Measurements from ENCODE around the gene LRRC57. TPM values are rescaled to one million over a fixed set of nuclear protein-coding genes. Genes with fewer than 3 reads are reported as not detected.

The LRRC57 gene
- total RNA-seq (10 to 100 TPM; 15.4 to 37.1 (median 18.0) TPM), polyA plus RNA-seq (1 to 10 TPM; 4.5 to 4.8 TPM), total RNA-seq (13.7 reads per million, percentile 42 among the genes with 10 or more reads in this experiment)

GRCh38 chr15:42548249-42549031, at the start of gene LRRC57, which contains the start of gene HAUS2:
Gene LRRC57 (minus strand): TSS chr15:42548793. CDS start chr15:42548434, 359 bp downstream.
Gene HAUS2 (plus strand): TSS chr15:42548838. CDS start chr15:42548873, 35 bp downstream.
- peaks cover 29 to 62% (median 51%) of the 10 kb centered on the region in 7 donors for H3K4me1 Mint-ChIP-seq
- H3K27me3 ChIP-seq (ENCODE audit: control insufficient read depth in 2 of 2, insufficient read depth in 2 of 2, low read length in 2 of 2) = no peaks in the 10 kb centered on the region
- peaks cover 0 to 4% (median 0%) of the 10 kb centered on the region in 11 donors for H3K9me3 Mint-ChIP-seq
- H3K4me1 ChIP-seq (ENCODE audit: control insufficient read depth in 2 of 2, insufficient read depth in 2 of 2, low read length in 2 of 2) = peaks cover 21 to 23% of the 10 kb centered on the region in 2 donors
- DNase-seq (peak; percentile 79 to 93 (median 86)), ATAC-seq (peak; percentile 89)
- H3K27ac Mint-ChIP-seq = peak within 1 kb of the TSS; percentile 95 to 99 (median 97)
- H3K27me3 Mint-ChIP-seq = no peaks in the 10 kb centered on the region
- H3K36me3 Mint-ChIP-seq = peaks cover 0 to 17% (median 4%) of the 10 kb centered on the region in 5 donors
- H3K9me3 ChIP-seq (ENCODE audit: control insufficient read depth in 2 of 3, low read length in 3 of 3) = no peaks in the 10 kb centered on the region
- CTCF ChIA-PET = interaction anchor here (0.8 to 1.1 kb wide), 2 partner anchors 33 to 103 kb away, joined by 3 read pairs; no protein-coding TSS in a partner anchor
- peaks cover 0 to 20% (median 0%) of the 10 kb centered on the region in 3 experiments for H3K36me3 ChIP-seq (ENCODE audit: control insufficient read depth in 2 of 3, insufficient read depth in 3 of 3, low read length in 3 of 3)
- H3K4me3 Mint-ChIP-seq = peak within 1 kb of the TSS; percentile 93 to 99 (median 96)
- H3K27ac ChIP-seq (ENCODE audit: low read depth, low read length) = peak within 1 kb of the TSS; percentile 93
- H3K4me3 ChIP-seq (ENCODE audit: low read length) = peak within 1 kb of the TSS; percentile 86
- POLR2A ChIA-PET = interaction anchor here (0.6 to 3.5 kb wide), 16 partner anchors 9 to 775 kb away, joined by 3 to 18 read pairs (median 4); partner anchors contain the start of genes SNAP23, STARD9 and ZNF106
- intact Hi-C loops (cut with micrococcal nuclease) = loop anchor here (1.0 to 10.0 kb wide), 8 partner anchors 27 to 373 kb away; partner anchors contain the start of genes GANC (in 2 of the 2), STARD9 (in 2 of the 2), TMEM87A (in 2 of the 2) and SNAP23 (in 1 of the 2)

GRCh38 chr15:42595626-42596240, 47.1 kb upstream of the LRRC57 start:
- no peak for DNase-seq
- Histone ChIP-seq H3K27ac (ENCODE audit: low read depth, low read length) (no peak overlapping the region), H3K4me1 (ENCODE audit: control insufficient read depth in 2 of 2, insufficient read depth in 2 of 2, low read length in 2 of 2) (no peaks in the 10 kb centered on the region), H3K4me3 (ENCODE audit: low read length) (no peak overlapping the region), H3K36me3 (ENCODE audit: control insufficient read depth in 2 of 3, insufficient read depth in 3 of 3, low read length in 3 of 3) (no peaks in the 10 kb centered on the region), H3K27me3 (ENCODE audit: control insufficient read depth in 2 of 2, insufficient read depth in 2 of 2, low read length in 2 of 2) (no peaks in the 10 kb centered on the region), H3K9me3 (ENCODE audit: control insufficient read depth in 2 of 3, low read length in 3 of 3) (no peaks in the 10 kb centered on the region)
- no peaks in the 10 kb centered on the region for H3K27me3 Mint-ChIP-seq
- H3K4me3 Mint-ChIP-seq = no peak overlapping the region
- ATAC-seq = no peak
- peaks cover 0 to 10% (median 0%) of the 10 kb centered on the region in 5 donors for H3K36me3 Mint-ChIP-seq
- peak overlapping the region in 1 of 9 donors; percentile 60 for H3K27ac Mint-ChIP-seq
- ChIA-PET CTCF (interaction anchor here (0.6 kb wide), 1 partner anchor 36 kb away, joined by 6 read pairs; no protein-coding TSS in a partner anchor), POLR2A (no interaction called here)
- H3K9me3 Mint-ChIP-seq = no peaks in the 10 kb centered on the region
- intact Hi-C loops (cut with micrococcal nuclease) = no loop called here
- H3K4me1 Mint-ChIP-seq = peaks cover 0 to 2% (median 0%) of the 10 kb centered on the region in 7 donors

- Mint-ChIP-seq H3K4me1 (peaks cover 0 to 2% (median 0%) of the 10 kb centered on the region in 7 donors), H3K9me3 (no peaks in the 10 kb centered on the region), H3K4me3 (no peak overlapping the region), H3K27ac (no peak overlapping the region), H3K27me3 (no peaks in the 10 kb centered on the region), H3K36me3 (peaks cover 0 to 9% (median 0%) of the 10 kb centered on the region in 5 donors)
- H3K36me3 ChIP-seq (ENCODE audit: control insufficient read depth in 2 of 3, insufficient read depth in 3 of 3, low read length in 3 of 3) = no peaks in the 10 kb centered on the region
- no peak for DNase-seq
- no peak for ATAC-seq
- intact Hi-C loops (cut with micrococcal nuclease) = no loop called here
- no peak overlapping the region for H3K4me3 ChIP-seq (ENCODE audit: low read length)
- no peaks in the 10 kb centered on the region for H3K4me1 ChIP-seq (ENCODE audit: control insufficient read depth in 2 of 2, insufficient read depth in 2 of 2, low read length in 2 of 2)
- H3K27ac ChIP-seq (ENCODE audit: low read depth, low read length) = no peak overlapping the region
- H3K27me3 ChIP-seq (ENCODE audit: control insufficient read depth in 2 of 2, insufficient read depth in 2 of 2, low read length in 2 of 2) = no peaks in the 10 kb centered on the region
- ChIA-PET POLR2A (no interaction called here), CTCF (no interaction called here)
- H3K9me3 ChIP-seq (ENCODE audit: control insufficient read depth in 2 of 3, low read length in 3 of 3) = no peaks in the 10 kb centered on the region
These were observed 45.5 kb upstream of the LRRC57 start for GRCh38 chr15:42594095-42594494.

GRCh38 chr15:42593143-42593542, 44.5 kb upstream of the LRRC57 start:
- no peaks in the 10 kb centered on the region for H3K27me3 Mint-ChIP-seq
- Histone ChIP-seq H3K27ac (ENCODE audit: low read depth, low read length) (no peak overlapping the region), H3K4me3 (ENCODE audit: low read length) (no peak overlapping the region), H3K4me1 (ENCODE audit: control insufficient read depth in 2 of 2, insufficient read depth in 2 of 2, low read length in 2 of 2) (no peaks in the 10 kb centered on the region), H3K27me3 (ENCODE audit: control insufficient read depth in 2 of 2, insufficient read depth in 2 of 2, low read length in 2 of 2) (no peaks in the 10 kb centered on the region), H3K9me3 (ENCODE audit: control insufficient read depth in 2 of 3, low read length in 3 of 3) (no peaks in the 10 kb centered on the region), H3K36me3 (ENCODE audit: control insufficient read depth in 2 of 3, insufficient read depth in 3 of 3, low read length in 3 of 3) (no peaks in the 10 kb centered on the region)
- CTCF ChIA-PET = interaction anchor here (0.6 to 0.9 kb wide), 2 partner anchors 10 to 470 kb away, joined by 3 read pairs; no protein-coding TSS in a partner anchor
- intact Hi-C loops (cut with micrococcal nuclease) = no loop called here
- no peak overlapping the region for H3K27ac Mint-ChIP-seq
- DNase-seq = no peak
- H3K9me3 Mint-ChIP-seq = no peaks in the 10 kb centered on the region
- H3K4me1 Mint-ChIP-seq = peaks cover 0 to 2% (median 0%) of the 10 kb centered on the region in 7 donors
- ATAC-seq = no peak
- H3K4me3 Mint-ChIP-seq = no peak overlapping the region
- H3K36me3 Mint-ChIP-seq = peaks cover 0 to 9% (median 0%) of the 10 kb centered on the region in 5 donors
- POLR2A ChIA-PET = interaction anchor here (1.1 kb wide), 1 partner anchor 11 kb away, joined by 5 read pairs; no protein-coding TSS in a partner anchor

- ATAC-seq = no peak
- Mint-ChIP-seq H3K4me3 (no peak overlapping the region), H3K27me3 (no peaks in the 10 kb centered on the region), H3K4me1 (peaks cover 0 to 2% (median 0%) of the 10 kb centered on the region in 7 donors), H3K27ac (no peak overlapping the region), H3K9me3 (no peaks in the 10 kb centered on the region), H3K36me3 (peaks cover 0 to 9% (median 0%) of the 10 kb centered on the region in 5 donors)
- intact Hi-C loops (cut with micrococcal nuclease) = no loop called here
- Histone ChIP-seq H3K36me3 (ENCODE audit: control insufficient read depth in 2 of 3, insufficient read depth in 3 of 3, low read length in 3 of 3) (no peaks in the 10 kb centered on the region), H3K4me3 (ENCODE audit: low read length) (no peak overlapping the region), H3K4me1 (ENCODE audit: control insufficient read depth in 2 of 2, insufficient read depth in 2 of 2, low read length in 2 of 2) (no peaks in the 10 kb centered on the region), H3K27ac (ENCODE audit: low read depth, low read length) (no peak overlapping the region), H3K27me3 (ENCODE audit: control insufficient read depth in 2 of 2, insufficient read depth in 2 of 2, low read length in 2 of 2) (no peaks in the 10 kb centered on the region), H3K9me3 (ENCODE audit: control insufficient read depth in 2 of 3, low read length in 3 of 3) (no peaks in the 10 kb centered on the region)
- POLR2A ChIA-PET = interaction anchor here (1.1 kb wide), 1 partner anchor 10 kb away, joined by 5 read pairs; no protein-coding TSS in a partner anchor
- CTCF ChIA-PET = interaction anchor here (0.9 kb wide), 1 partner anchor 10 kb away, joined by 3 read pairs; no protein-coding TSS in a partner anchor
- no peak for DNase-seq
These were observed 44.1 kb upstream of the LRRC57 start for GRCh38 chr15:42592716-42593115.

GRCh38 chr15:42591238-42591934, 42.8 kb upstream of the LRRC57 start:
- Mint-ChIP-seq H3K27ac (no peak overlapping the region), H3K36me3 (peaks cover 0 to 9% (median 0%) of the 10 kb centered on the region in 5 donors), H3K9me3 (no peaks in the 10 kb centered on the region), H3K27me3 (no peaks in the 10 kb centered on the region), H3K4me3 (no peak overlapping the region), H3K4me1 (peaks cover 0 to 2% (median 0%) of the 10 kb centered on the region in 7 donors)
- POLR2A ChIA-PET = interaction anchor here (0.7 to 1.2 kb wide), 4 partner anchors 8 to 167 kb away, joined by 3 to 4 read pairs (median 3); no protein-coding TSS in a partner anchor
- no peak overlapping the region for H3K27ac ChIP-seq (ENCODE audit: low read depth, low read length)
- intact Hi-C loops (cut with micrococcal nuclease) = no loop called here
- no peak for ATAC-seq
- no peak for DNase-seq
- no peaks in the 10 kb centered on the region for H3K4me1 ChIP-seq (ENCODE audit: control insufficient read depth in 2 of 2, insufficient read depth in 2 of 2, low read length in 2 of 2)
- no peaks in the 10 kb centered on the region for H3K27me3 ChIP-seq (ENCODE audit: control insufficient read depth in 2 of 2, insufficient read depth in 2 of 2, low read length in 2 of 2)
- H3K9me3 ChIP-seq (ENCODE audit: control insufficient read depth in 2 of 3, low read length in 3 of 3) = no peaks in the 10 kb centered on the region
- H3K36me3 ChIP-seq (ENCODE audit: control insufficient read depth in 2 of 3, insufficient read depth in 3 of 3, low read length in 3 of 3) = no peaks in the 10 kb centered on the region
- CTCF ChIA-PET = interaction anchor here (0.7 kb wide), 1 partner anchor 133 kb away, joined by 5 read pairs; no protein-coding TSS in a partner anchor
- H3K4me3 ChIP-seq (ENCODE audit: low read length) = no peak overlapping the region
